Activated CD8-positive, alpha-beta T cell treated with anti-CD3 and anti-CD28 coated beads for 36 hours (primary cell): Measurements from ENCODE around the gene TENT4B. TPM values are rescaled to one million over a fixed set of nuclear protein-coding genes. Genes with fewer than 3 reads are reported as not detected.
"Not testable (repeated sequence)": the region's sequence is repeated elsewhere in the genome, so short reads cannot be mapped to it uniquely, and the experiment has no call there.

ENCODE experiments used
- ATAC-seq: fragments of 200-7000 bp; cut with Tn5 transposase; one replicate; pipeline ENCODE4 v1.10.0; 2021; ENCODE audit warnings: mild to moderate bottlenecking, moderate library complexity
- CTCF ChIA-PET: fragments of 350-600 bp; sonication (Branson Sonifier 250); formaldehyde crosslinking; loops from one replicate; lab custom pipeline; 2021; ENCODE audit warnings: antibody characterized with exemption; lab: Charles Lee
- POLR2A ChIA-PET: fragments of 350-600 bp; sonication (Branson Sonifier 250); formaldehyde crosslinking; loops from one replicate; lab custom pipeline; 2021; ENCODE audit warnings: antibody characterized with exemption; lab: Charles Lee
- DNase-seq: peaks from one replicate; pipeline ENCODE4 v3.0.0-alpha.2; 2020
- H3K27ac Mint-ChIP-seq: one replicate; pipeline ENCODE4 v1.8.0; 2021; ENCODE audit warnings: mild to moderate bottlenecking, mixed read lengths
- H3K27me3 Mint-ChIP-seq: one replicate; pipeline ENCODE4 v1.8.0; 2021; ENCODE audit warnings: mixed read lengths
- H3K36me3 Mint-ChIP-seq: one replicate; pipeline ENCODE4 v1.8.0; 2021; ENCODE audit warnings: low read depth, mixed read lengths
- H3K4me1 Mint-ChIP-seq: one replicate; pipeline ENCODE4 v1.8.0; 2021; ENCODE audit warnings: low read depth, mixed read lengths
- H3K4me3 Mint-ChIP-seq: one replicate; pipeline ENCODE4 v1.8.0; 2021; ENCODE audit warnings: mild to moderate bottlenecking, moderate library complexity, mixed read lengths
- H3K9me3 Mint-ChIP-seq: one replicate; pipeline ENCODE4 v1.8.0; 2021; ENCODE audit warnings: mixed read lengths
- intact Hi-C: fragments of 100-400 bp; cut with micrococcal nuclease; formaldehyde crosslinking; loops from one replicate; pipeline ENCODE4 v1.10.0; 2022
- total RNA-seq, 2 experiments: library from RNA; stranded (reverse); gene quantifications; one replicate each; pipeline ENCODE4 v1.2.3, GENCODE V29; 2021
- TF ChIP-seq, protein P1 (sequence below): fragments of 200-600 bp; IDR thresholded peaks from one replicate; pipeline ENCODE4 v1.8.0; 2022; ENCODE audit warnings: antibody characterized with exemption, mild to moderate bottlenecking

The TENT4B gene
- total RNA-seq, 2 experiments from 2014 or later: 19.0 to 19.2 TPM

DNA sequence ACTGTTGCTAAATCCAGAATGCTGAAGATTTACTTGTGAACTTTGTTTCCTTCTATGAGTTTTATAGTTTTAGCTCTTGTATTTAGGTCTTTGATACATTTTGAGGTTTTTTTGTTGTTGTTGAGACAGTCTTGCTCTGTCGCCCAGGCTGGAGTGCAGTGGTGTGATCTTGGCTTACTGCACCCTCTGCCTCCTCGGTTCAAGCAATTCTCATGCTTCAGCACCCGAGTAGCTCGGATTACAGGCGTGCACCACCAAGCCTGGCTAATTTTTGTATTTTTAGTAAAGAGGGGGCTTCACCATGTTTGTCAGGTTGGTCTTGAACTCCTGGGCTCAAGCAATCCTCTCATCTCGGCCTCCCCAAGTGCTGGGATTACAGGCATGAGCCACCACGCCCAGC lies 14.4 kb downstream of the TENT4B start:
- TF ChIP-seq, protein P1, sequence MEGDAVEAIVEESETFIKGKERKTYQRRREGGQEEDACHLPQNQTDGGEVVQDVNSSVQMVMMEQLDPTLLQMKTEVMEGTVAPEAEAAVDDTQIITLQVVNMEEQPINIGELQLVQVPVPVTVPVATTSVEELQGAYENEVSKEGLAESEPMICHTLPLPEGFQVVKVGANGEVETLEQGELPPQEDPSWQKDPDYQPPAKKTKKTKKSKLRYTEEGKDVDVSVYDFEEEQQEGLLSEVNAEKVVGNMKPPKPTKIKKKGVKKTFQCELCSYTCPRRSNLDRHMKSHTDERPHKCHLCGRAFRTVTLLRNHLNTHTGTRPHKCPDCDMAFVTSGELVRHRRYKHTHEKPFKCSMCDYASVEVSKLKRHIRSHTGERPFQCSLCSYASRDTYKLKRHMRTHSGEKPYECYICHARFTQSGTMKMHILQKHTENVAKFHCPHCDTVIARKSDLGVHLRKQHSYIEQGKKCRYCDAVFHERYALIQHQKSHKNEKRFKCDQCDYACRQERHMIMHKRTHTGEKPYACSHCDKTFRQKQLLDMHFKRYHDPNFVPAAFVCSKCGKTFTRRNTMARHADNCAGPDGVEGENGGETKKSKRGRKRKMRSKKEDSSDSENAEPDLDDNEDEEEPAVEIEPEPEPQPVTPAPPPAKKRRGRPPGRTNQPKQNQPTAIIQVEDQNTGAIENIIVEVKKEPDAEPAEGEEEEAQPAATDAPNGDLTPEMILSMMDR: no peak
- intact Hi-C loops: no loop called here
- peaks cover 6% of the 10 kb centered on the region for H3K36me3 Mint-ChIP-seq
- H3K4me3 Mint-ChIP-seq: peak overlapping the region; percentile 62
- CTCF ChIA-PET: interaction anchor here (2.3 to 2.6 kb wide), 3 partner anchors 11 to 142 kb away, joined by 11 to 16 read pairs (median 12); partner anchors contain the start of gene CNEP1R1
- ATAC-seq (no peak), DNase-seq (no peak)
- H3K4me1 Mint-ChIP-seq: peaks cover 56% of the 10 kb centered on the region
- POLR2A ChIA-PET: interaction anchor here (0.6 to 1.3 kb wide), 5 partner anchors 12 to 171 kb away, joined by 3 to 5 read pairs (median 3); no protein-coding TSS in a partner anchor
- no peaks in the 10 kb centered on the region for H3K27me3 Mint-ChIP-seq
- H3K27ac Mint-ChIP-seq: peak overlapping the region; percentile 78
- H3K9me3 Mint-ChIP-seq: no peaks in the 10 kb centered on the region

DNA sequence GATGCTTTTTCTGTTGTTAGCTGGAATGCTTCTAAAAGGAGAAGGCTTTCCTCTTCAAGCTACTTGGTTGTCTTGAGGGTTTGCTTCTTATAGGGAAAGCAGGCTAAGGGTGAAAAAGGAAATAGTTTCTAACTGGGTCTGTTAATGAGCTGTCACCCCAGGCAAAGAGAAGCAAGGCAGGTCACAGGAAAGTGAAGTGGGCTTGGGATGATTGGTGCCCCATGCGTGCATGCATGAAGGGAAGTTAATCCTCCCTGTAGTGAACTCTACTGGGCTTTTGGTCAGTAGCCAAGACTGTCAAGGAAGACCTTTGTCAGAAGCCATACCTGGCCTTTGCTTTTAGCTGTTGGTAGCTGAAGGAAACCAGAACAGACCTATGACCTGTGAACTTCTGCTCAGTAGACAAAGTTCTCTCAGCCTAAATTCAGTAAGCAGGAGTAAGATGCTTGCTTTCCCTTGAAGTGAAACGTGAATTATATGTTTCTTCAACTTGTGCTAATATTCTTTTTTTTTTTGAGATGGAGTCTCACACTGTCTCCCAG lies 16.5 kb downstream of the TENT4B start:
- intact Hi-C loops: no loop called here
- Mint-ChIP-seq H3K9me3 (no peaks in the 10 kb centered on the region), H3K4me3 (no peak overlapping the region), H3K27me3 (no peaks in the 10 kb centered on the region), H3K4me1 (peaks cover 61% of the 10 kb centered on the region), H3K27ac (no peak overlapping the region), H3K36me3 (peaks cover 3% of the 10 kb centered on the region)
- ATAC-seq: no peak
- ChIA-PET CTCF (interaction anchor here (1.0 to 1.3 kb wide), 3 partner anchors 41 to 157 kb away, joined by 3 to 6 read pairs (median 4); no protein-coding TSS in a partner anchor), POLR2A (interaction anchor here (1.3 kb wide), 1 partner anchor 11 kb away, joined by 5 read pairs; no protein-coding TSS in a partner anchor)
- TF ChIP-seq, protein P1: no peak
- no peak for DNase-seq

DNA sequence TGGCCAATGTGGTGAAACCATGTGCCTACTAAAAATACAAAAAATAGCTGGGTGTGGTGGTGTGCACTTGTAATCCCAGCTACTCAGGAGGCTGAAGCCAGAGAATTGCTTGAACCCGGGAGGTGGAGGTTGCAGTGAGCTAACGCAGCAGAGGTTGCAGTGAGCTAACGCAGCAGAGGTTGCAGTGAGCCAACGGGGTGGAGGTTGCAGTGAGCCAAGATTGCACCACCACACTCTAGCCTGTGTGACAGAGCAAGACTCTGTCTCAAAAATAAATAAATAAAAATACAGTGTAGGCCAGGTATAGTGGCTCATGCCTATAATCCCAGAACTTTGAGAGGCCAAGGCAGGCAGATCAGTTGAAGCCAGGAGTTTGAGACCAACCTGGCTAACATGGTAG lies 18.7 kb downstream of the TENT4B start:
- H3K36me3 Mint-ChIP-seq, H3K4me3 Mint-ChIP-seq, intact Hi-C loops, H3K9me3 Mint-ChIP-seq, H3K27ac Mint-ChIP-seq, H3K27me3 Mint-ChIP-seq, DNase-seq, ATAC-seq: not testable (repeated sequence)
- H3K4me1 Mint-ChIP-seq: peaks cover 55% of the 10 kb centered on the region
- POLR2A ChIA-PET: interaction anchor here (1.2 to 1.3 kb wide), 2 partner anchors 10 to 13 kb away, joined by 3 to 6 read pairs; no protein-coding TSS in a partner anchor
- CTCF ChIA-PET: interaction anchor here (0.8 to 1.4 kb wide), 3 partner anchors 10 to 155 kb away, joined by 3 to 5 read pairs (median 3); partner anchors contain the start of gene CNEP1R1

DNA sequence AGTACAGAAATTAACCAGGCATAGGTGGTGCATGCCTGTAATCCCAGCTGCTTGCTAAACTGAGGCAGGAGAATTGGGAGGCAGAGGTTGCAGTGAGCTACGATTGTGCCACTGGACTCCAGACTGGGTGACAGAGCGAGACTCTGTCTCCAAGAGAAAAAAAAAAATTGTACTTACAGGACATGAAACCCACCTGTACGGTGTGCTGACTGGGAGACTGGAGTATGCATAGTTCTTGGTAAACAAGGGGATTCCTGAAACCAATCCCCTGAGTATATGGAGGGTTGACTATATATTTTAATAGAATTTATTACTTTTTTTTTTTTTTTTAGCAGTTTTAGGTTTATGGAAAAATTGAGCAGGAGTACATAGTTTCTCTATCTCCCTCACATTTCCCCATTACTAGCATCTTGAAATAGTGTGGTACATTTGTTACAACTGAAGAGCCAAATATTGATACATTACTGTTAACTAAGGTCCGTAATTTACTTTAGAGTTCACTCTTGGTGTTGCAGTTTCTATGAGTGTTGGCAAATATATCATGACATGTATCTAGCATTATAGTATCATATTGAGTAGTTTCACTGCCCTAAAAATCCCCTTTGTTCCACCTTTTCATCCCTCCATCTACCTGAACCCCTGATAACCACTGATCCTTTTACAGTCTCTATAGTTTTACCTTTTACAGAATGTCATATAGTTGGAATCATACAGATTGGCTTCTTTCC lies 19.3 kb downstream of the TENT4B start:
- ChIA-PET POLR2A (interaction anchor here (0.6 to 1.3 kb wide), 5 partner anchors 8 to 24 kb away, joined by 3 to 6 read pairs (median 3); no protein-coding TSS in a partner anchor), CTCF (interaction anchor here (0.8 to 1.5 kb wide), 5 partner anchors 11 to 154 kb away, joined by 3 to 5 read pairs (median 3); partner anchors contain the start of gene CNEP1R1)
- peaks cover 54% of the 10 kb centered on the region for H3K4me1 Mint-ChIP-seq
- peaks cover 11% of the 10 kb centered on the region for H3K36me3 Mint-ChIP-seq
- H3K27me3 Mint-ChIP-seq: no peaks in the 10 kb centered on the region
- intact Hi-C loops: no loop called here
- DNase-seq: no peak
- no peaks in the 10 kb centered on the region for H3K9me3 Mint-ChIP-seq
- peak; percentile 61 for ATAC-seq
- no peak overlapping the region for H3K4me3 Mint-ChIP-seq
- peak overlapping the region; percentile 35 for H3K27ac Mint-ChIP-seq
- TF ChIP-seq, protein P1: no peak

DNA sequence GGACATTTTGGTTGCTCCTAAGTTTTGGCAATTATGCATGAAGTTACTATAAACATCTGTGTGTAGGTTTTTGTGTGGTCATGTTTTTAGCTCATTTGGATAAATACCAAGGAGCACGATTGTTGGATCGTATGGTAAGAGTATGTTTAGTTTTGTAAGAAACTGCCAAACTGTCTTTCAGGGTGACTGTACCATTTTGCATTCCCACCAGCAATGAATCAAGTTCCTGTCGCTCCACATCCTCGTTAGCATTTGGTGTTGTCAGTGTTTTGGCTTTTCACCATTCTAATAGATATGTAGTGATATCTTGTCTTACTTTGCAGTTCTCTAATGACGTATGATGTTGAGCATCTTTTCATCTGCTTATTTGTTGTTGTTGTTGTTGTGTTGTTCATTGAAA lies 20.2 kb downstream of the TENT4B start:
- ChIA-PET CTCF (interaction anchor here (1.2 to 1.5 kb wide), 2 partner anchors 37 to 38 kb away, joined by 3 to 4 read pairs; no protein-coding TSS in a partner anchor), POLR2A (interaction anchor here (0.6 to 1.0 kb wide), 3 partner anchors 9 to 23 kb away, joined by 3 to 5 read pairs (median 3); no protein-coding TSS in a partner anchor)
- ATAC-seq: no peak
- Mint-ChIP-seq H3K27ac (no peak overlapping the region), H3K4me3 (no peak overlapping the region), H3K4me1 (peaks cover 57% of the 10 kb centered on the region), H3K9me3 (no peaks in the 10 kb centered on the region), H3K27me3 (no peaks in the 10 kb centered on the region), H3K36me3 (peaks cover 9% of the 10 kb centered on the region)
- intact Hi-C loops: no loop called here
- TF ChIP-seq, protein P1: no peak
- DNase-seq: no peak
